GM18526 (cell line): ENCODE data around the gene CYBC1.

Experiments used
- POLR2A ChIP-seq: IDR thresholded peaks from 3 replicates; pipeline ENCODE4 v1.6.1; 2011; ENCODE audit not compliant: insufficient read length; ENCODE audit errors: extremely low read depth

Gene CYBC1

GRCh38 chr17:82443465-82444283, 6.9 kb downstream of the CYBC1 start:
- peak; percentile 0 for TF ChIP-seq POLR2A

- TF ChIP-seq POLR2A = no peak
Observed at GRCh38 chr17:82442643-82443464, 7.7 kb downstream of the CYBC1 start.

GRCh38 chr17:82441691-82442487, 8.7 kb downstream of the CYBC1 start:
- no peak for TF ChIP-seq POLR2A

GRCh38 chr17:82440991-82441627, 9.4 kb downstream of the CYBC1 start:
- no peak for TF ChIP-seq POLR2A

- TF ChIP-seq POLR2A = peak; percentile 9
Observed at GRCh38 chr17:82440469-82440981, 10.0 kb downstream of the CYBC1 start.

GRCh38 chr17:82439829-82440365, 10.7 kb downstream of the CYBC1 start:
- TF ChIP-seq POLR2A = no peak

GRCh38 chr17:82439194-82439828, 11.2 kb downstream of the CYBC1 start:
- no peak for TF ChIP-seq POLR2A

- TF ChIP-seq POLR2A = no peak
Observed at GRCh38 chr17:82438401-82439193, 12.0 kb downstream of the CYBC1 start.

GRCh38 chr17:82437325-82437668, 13.3 kb downstream of the CYBC1 start:
- TF ChIP-seq POLR2A = no peak

- TF ChIP-seq POLR2A = no peak
Observed at GRCh38 chr17:82436601-82437324, 13.8 kb downstream of the CYBC1 start.

- no peak for TF ChIP-seq POLR2A
Observed at GRCh38 chr17:82435601-82436583, 14.7 kb downstream of the CYBC1 start.
